SU-DHL-6 (cell line): Measurements from ENCODE around the gene CDKAL1.

ENCODE experiments used
- CTCF ChIP-seq: fragments of 200-600 bp; sonication (generic); IDR thresholded peaks from one replicate; pipeline ENCODE4 v1.5.1; 2017; ENCODE audit warnings: antibody characterized with exemption, mild to moderate bottlenecking, low read length, moderate library complexity; ENCODE audit not compliant: insufficient read depth, poor library complexity, severe bottlenecking
- EZH2phosphoT487 ChIP-seq: fragments of 200-600 bp; sonication (generic), shearing (Covaris generic); conservative IDR thresholded peaks from 2 replicates; pipeline ENCODE4 v1.6.1; 2018; ENCODE audit warnings: mild to moderate bottlenecking, antibody characterized with exemption, low read length, moderate library complexity, mixed read lengths

GRCh38 chr6:20599302-20600051, 65.2 kb downstream of the CDKAL1 start:
- TF ChIP-seq CTCF (no peak), EZH2phosphoT487 (no peak)
